SK-N-SH (cell line): ENCODE data around the gene GJA9. TPM values are rescaled to one million over a fixed set of nuclear protein-coding genes. Genes with fewer than 3 reads are reported as not detected.

Experiments
- CTCF ChIA-PET: fragments of 300-600, 350-600 bp; formaldehyde crosslinking; extraction: SDS; loops from one replicate; lab custom pipeline; 2021; lab: Yijun Ruan, JAX
- POLR2A ChIA-PET: fragments of 350-600 bp; sonication (Branson Sonifier 250); formaldehyde crosslinking; extraction: SDS; loops from one replicate; lab custom pipeline; 2020; ENCODE audit warnings: antibody characterized with exemption, inconsistent platforms; lab: Yijun Ruan, JAX
- DNase-seq: peaks from one replicate; pipeline ENCODE4 v3.0.0; 2012
- H2AFZ ChIP-seq: fragments of 200-600 bp; sonication (generic); 2 replicates; pipeline ENCODE4 v1.8.1; 2016; ENCODE audit warnings: antibody characterized with exemption, mild to moderate bottlenecking, low read depth
- H3F3A ChIP-seq: fragments of 200-600 bp; sonication (generic); replicated peaks from 2 replicates; pipeline ENCODE3; 2016; ENCODE audit warnings: antibody characterized with exemption, mild to moderate bottlenecking; ENCODE audit not compliant: insufficient read depth
- H3K27ac ChIP-seq, 2 experiments: fragments of 200-500 bp in 1 of 2; fragments of 200-600 bp in 1 of 2; sonication (Bioruptor generic) in 1 of 2; sonication (generic), shearing (Covaris generic) in 1 of 2; 2 replicates each; pipeline versions ENCODE4 v1.5.1 to v1.6.1; 2014 to 2016; ENCODE audit warnings: low read depth in 2 of 2, inconsistent platforms in 1 of 2, low read length in 1 of 2, mild to moderate bottlenecking in 1 of 2, mixed read lengths in 1 of 2
- H3K27me3 ChIP-seq: fragments of 200-600 bp; sonication (generic), shearing (Covaris generic); 2 replicates; pipeline ENCODE4 v1.6.1; 2016; ENCODE audit warnings: mixed run types; ENCODE audit not compliant: insufficient read depth
- H3K36me3 ChIP-seq, 2 experiments: fragments of 200-500 bp in 1 of 2; fragments of 200-600 bp in 1 of 2; sonication (Bioruptor generic) in 1 of 2; sonication (generic) in 1 of 2; replicated peaks in 1 of 2; 2 replicates each; pipeline versions ENCODE3 to v1.5.1; 2014 to 2016; ENCODE audit warnings: low read length in 1 of 2, mild to moderate bottlenecking in 1 of 2; ENCODE audit not compliant: insufficient read depth in 2 of 2, control insufficient read depth in 1 of 2
- H3K4me1 ChIP-seq, 2 experiments: fragments of 200-500 bp in 1 of 2; fragments of 200-600 bp in 1 of 2; sonication (Bioruptor generic) in 1 of 2; sonication (generic), shearing (Covaris generic) in 1 of 2; 2 replicates each; pipeline versions ENCODE4 v1.5.1 to v1.6.1; 2014 to 2016; ENCODE audit warnings: low read depth in 1 of 2, low read length in 1 of 2, mixed run types in 1 of 2; ENCODE audit not compliant: insufficient read depth in 2 of 2, control insufficient read depth in 1 of 2
- H3K4me2 ChIP-seq: fragments of 200-600 bp; sonication (generic), shearing (Covaris generic); 2 replicates; pipeline ENCODE4 v1.6.1; 2017; ENCODE audit warnings: mixed run types
- H3K4me3 ChIP-seq, 2 experiments: fragments of 200-500 bp in 1 of 2; fragments of 200-600 bp in 1 of 2; sonication (Bioruptor generic) in 1 of 2; sonication (generic), shearing (Covaris generic) in 1 of 2; 2 replicates each; pipeline versions ENCODE4 v1.5.1 to v1.8.1; 2014 to 2016; ENCODE audit warnings: low read depth in 2 of 2, inconsistent platforms in 1 of 2, low read length in 1 of 2, mild to moderate bottlenecking in 1 of 2, mixed read lengths in 1 of 2, moderate library complexity in 1 of 2
- H3K79me2 ChIP-seq: fragments of 200-600 bp; sonication (generic); 2 replicates; pipeline ENCODE4 v1.8.1; 2017; ENCODE audit warnings: mild to moderate bottlenecking; ENCODE audit not compliant: insufficient read depth
- H3K9ac ChIP-seq: fragments of 200-600 bp; sonication (generic); 2 replicates; pipeline ENCODE4 v1.6.1; 2017; ENCODE audit warnings: mixed run types
- H3K9me2 ChIP-seq: fragments of 200-600 bp; sonication (generic); 2 replicates; pipeline ENCODE4 v1.6.1; 2017; ENCODE audit warnings: mixed run types
- H3K9me3 ChIP-seq: fragments of 200-600 bp; sonication (generic); 2 replicates; pipeline ENCODE4 v1.6.1; 2017; ENCODE audit warnings: mixed run types, mild to moderate bottlenecking, moderate library complexity
- H4K20me1 ChIP-seq: fragments of 200-600 bp; sonication (generic); 2 replicates; pipeline ENCODE4 v1.6.1; 2017; ENCODE audit warnings: mild to moderate bottlenecking, mixed run types; ENCODE audit not compliant: insufficient read depth
- CHD2 ChIP-seq: fragments of 150-350 bp; IDR thresholded peaks from 2 replicates; pipeline ENCODE4 v1.6.1; 2018; ENCODE audit warnings: low read length; ENCODE audit not compliant: partially characterized antibody
- EZH2phosphoT487 ChIP-seq: fragments of 200-600 bp; sonication (generic); IDR thresholded peaks from 2 replicates; pipeline ENCODE4 v1.6.1; 2017; ENCODE audit warnings: low read depth, mixed run types, mild to moderate bottlenecking, antibody characterized with exemption, moderate library complexity, borderline replicate concordance
- FOXJ3 ChIP-seq: sonication (generic); formaldehyde crosslinking; IDR thresholded peaks from 2 replicates; pipeline ENCODE4 v1.5.1; 2020; ENCODE audit warnings: mild to moderate bottlenecking, missing genetic modification reagents
- FOXM1 ChIP-seq: IDR thresholded peaks from 2 replicates; pipeline ENCODE4 v1.4.0; 2012; ENCODE audit warnings: low read depth, mild to moderate bottlenecking
- MAX ChIP-seq: IDR thresholded peaks from 2 replicates; pipeline ENCODE4 v1.4.0; 2012; ENCODE audit warnings: low read depth
- MEF2A ChIP-seq: IDR thresholded peaks from 2 replicates; pipeline ENCODE4 v1.4.0; 2012; ENCODE audit warnings: low read depth, borderline replicate concordance
- NFIC ChIP-seq: IDR thresholded peaks from 2 replicates; pipeline ENCODE4 v1.4.0; 2012; ENCODE audit warnings: borderline replicate concordance
- POLR2AphosphoS5 ChIP-seq: IDR thresholded peaks from 2 replicates; pipeline ENCODE4 v1.6.1; 2012; ENCODE audit warnings: low read depth, low read length
- RAD21 ChIP-seq: IDR thresholded peaks from 2 replicates; pipeline ENCODE4 v1.6.1; 2012; ENCODE audit warnings: mild to moderate bottlenecking, low read length
- RCOR1 ChIP-seq: fragments of 150-350 bp; IDR thresholded peaks from 2 replicates; pipeline ENCODE4 v1.6.1; 2017; ENCODE audit warnings: antibody characterized with exemption, low read length
- REST ChIP-seq: IDR thresholded peaks from 2 replicates; pipeline ENCODE4 v1.6.1; 2012; ENCODE audit warnings: mild to moderate bottlenecking, low read depth, low read length, moderate library complexity
- RFX5 ChIP-seq: IDR thresholded peaks from 2 replicates; pipeline ENCODE4 v1.6.1; 2012; ENCODE audit warnings: mild to moderate bottlenecking, improper control_type of control experiment, low read length
- SIN3A ChIP-seq: IDR thresholded peaks from 2 replicates; pipeline ENCODE4 v1.6.1; 2012; ENCODE audit warnings: low read depth, mild to moderate bottlenecking, low read length, moderate library complexity, borderline replicate concordance
- TAF1 ChIP-seq: IDR thresholded peaks from 2 replicates; pipeline ENCODE4 v1.6.1; 2012; ENCODE audit warnings: low read depth, mild to moderate bottlenecking, low read length, moderate library complexity, borderline replicate concordance
- TCF12 ChIP-seq: IDR thresholded peaks from 2 replicates; pipeline ENCODE4 v1.4.0; 2012
- WGBS: methylation state at CpG from one replicate; pipeline ENCODE4 v1.1.6; 2017; ENCODE audit warnings: low lambda C conversion rate; 5-methylcytosine and 5-hydroxymethylcytosine counted together
- polyA plus RNA-seq, 3 experiments: library from polyadenylated mRNA; depleted of rRNA; stranded (reverse); fragments of >200 nt; gene quantifications; 2 replicates each; pipeline ENCODE4 v1.2.3, GENCODE V29; 2012
- TF ChIP-seq, protein P1 (sequence below): IDR thresholded peaks from 2 replicates; pipeline ENCODE4; 2012
- TF ChIP-seq, protein P2 (sequence below): fragments of 150-350 bp; IDR thresholded peaks from 2 replicates; pipeline ENCODE4 v1.6.1; 2016; ENCODE audit warnings: mild to moderate bottlenecking, low read depth, low read length

The GJA9 gene
- polyA plus RNA-seq, 1 of the 3 experiments (the other 2 are of a cell fraction), result not detected

GRCh38 chr1:38885092-38885491 lies 3.7 kb upstream of the GJA9 start:
- Histone ChIP-seq H3K27me3 (no peaks in the 10 kb centered on the region), H3K4me3 (no peak overlapping the region), H3K27ac (no peak overlapping the region), H3K4me1 (no peaks in the 10 kb centered on the region), H3K36me3 (peaks cover 0 to 5% of the 10 kb centered on the region in 2 experiments), H3K9me2 (no peaks in the 10 kb centered on the region), H3K79me2 (no peaks in the 10 kb centered on the region), H3K4me2 (no peak overlapping the region), H3K9me3 (no peaks in the 10 kb centered on the region), H2AFZ (no peak overlapping the region), H3K9ac (no peak overlapping the region), H3F3A (no peaks in the 10 kb centered on the region), H4K20me1 (no peaks in the 10 kb centered on the region)
- DNase-seq, result no peak
- 94% methylated on average over 2 of the region's 2 CpGs for WGBS
- POLR2A ChIA-PET, result no interaction called here
- CTCF ChIA-PET, result no interaction called here
- TF ChIP-seq TAF1, result no peak
- TF ChIP-seq REST, result no peak
- TF ChIP-seq CHD2, result no peak
- no peak for TF ChIP-seq RFX5
- TF ChIP-seq RCOR1, result no peak
- TF ChIP-seq FOXM1, result no peak
- TF ChIP-seq POLR2AphosphoS5, result no peak
- TF ChIP-seq, protein P1, sequence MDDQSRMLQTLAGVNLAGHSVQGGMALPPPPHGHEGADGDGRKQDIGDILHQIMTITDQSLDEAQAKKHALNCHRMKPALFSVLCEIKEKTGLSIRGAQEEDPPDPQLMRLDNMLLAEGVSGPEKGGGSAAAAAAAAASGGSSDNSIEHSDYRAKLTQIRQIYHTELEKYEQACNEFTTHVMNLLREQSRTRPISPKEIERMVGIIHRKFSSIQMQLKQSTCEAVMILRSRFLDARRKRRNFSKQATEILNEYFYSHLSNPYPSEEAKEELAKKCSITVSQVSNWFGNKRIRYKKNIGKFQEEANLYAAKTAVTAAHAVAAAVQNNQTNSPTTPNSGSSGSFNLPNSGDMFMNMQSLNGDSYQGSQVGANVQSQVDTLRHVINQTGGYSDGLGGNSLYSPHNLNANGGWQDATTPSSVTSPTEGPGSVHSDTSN, result no peak
- no peak for TF ChIP-seq TCF12
- no peak for TF ChIP-seq FOXJ3 (CRISPR knock-in tag)
- TF ChIP-seq, protein P2, sequence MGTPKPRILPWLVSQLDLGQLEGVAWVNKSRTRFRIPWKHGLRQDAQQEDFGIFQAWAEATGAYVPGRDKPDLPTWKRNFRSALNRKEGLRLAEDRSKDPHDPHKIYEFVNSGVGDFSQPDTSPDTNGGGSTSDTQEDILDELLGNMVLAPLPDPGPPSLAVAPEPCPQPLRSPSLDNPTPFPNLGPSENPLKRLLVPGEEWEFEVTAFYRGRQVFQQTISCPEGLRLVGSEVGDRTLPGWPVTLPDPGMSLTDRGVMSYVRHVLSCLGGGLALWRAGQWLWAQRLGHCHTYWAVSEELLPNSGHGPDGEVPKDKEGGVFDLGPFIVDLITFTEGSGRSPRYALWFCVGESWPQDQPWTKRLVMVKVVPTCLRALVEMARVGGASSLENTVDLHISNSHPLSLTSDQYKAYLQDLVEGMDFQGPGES, result no peak
- no peak for TF ChIP-seq SIN3A
- no peak for TF ChIP-seq MAX
- TF ChIP-seq NFIC, result no peak
- no peak for TF ChIP-seq EZH2phosphoT487
- TF ChIP-seq RAD21, result no peak
- TF ChIP-seq MEF2A, result no peak
